Prostate gland (tissue), 2 donors: ENCODE data around the gene RANBP3.

Experiments
- POLR2AphosphoS5 ChIP-seq: sonication (generic); formaldehyde crosslinking; IDR thresholded peaks from one replicate; pipeline ENCODE4 v1.6.1; 2017; ENCODE audit warnings: antibody characterized with exemption
- TF ChIP-seq, protein P1 (sequence below), 4 experiments: fragments of 200-600 bp in 2 of 4; fragments of 450-650 bp in 2 of 4; sonication (generic) in 2 of 4; IDR thresholded peaks; 1 replicate in 3 of 4; 2 replicates in 1 of 4; pipeline ENCODE4 v1.5.1; 2016 to 2019; ENCODE audit warnings: antibody characterized with exemption in 4 of 4, mild to moderate bottlenecking in 2 of 4, moderate library complexity in 2 of 4

- TF ChIP-seq, protein P1, sequence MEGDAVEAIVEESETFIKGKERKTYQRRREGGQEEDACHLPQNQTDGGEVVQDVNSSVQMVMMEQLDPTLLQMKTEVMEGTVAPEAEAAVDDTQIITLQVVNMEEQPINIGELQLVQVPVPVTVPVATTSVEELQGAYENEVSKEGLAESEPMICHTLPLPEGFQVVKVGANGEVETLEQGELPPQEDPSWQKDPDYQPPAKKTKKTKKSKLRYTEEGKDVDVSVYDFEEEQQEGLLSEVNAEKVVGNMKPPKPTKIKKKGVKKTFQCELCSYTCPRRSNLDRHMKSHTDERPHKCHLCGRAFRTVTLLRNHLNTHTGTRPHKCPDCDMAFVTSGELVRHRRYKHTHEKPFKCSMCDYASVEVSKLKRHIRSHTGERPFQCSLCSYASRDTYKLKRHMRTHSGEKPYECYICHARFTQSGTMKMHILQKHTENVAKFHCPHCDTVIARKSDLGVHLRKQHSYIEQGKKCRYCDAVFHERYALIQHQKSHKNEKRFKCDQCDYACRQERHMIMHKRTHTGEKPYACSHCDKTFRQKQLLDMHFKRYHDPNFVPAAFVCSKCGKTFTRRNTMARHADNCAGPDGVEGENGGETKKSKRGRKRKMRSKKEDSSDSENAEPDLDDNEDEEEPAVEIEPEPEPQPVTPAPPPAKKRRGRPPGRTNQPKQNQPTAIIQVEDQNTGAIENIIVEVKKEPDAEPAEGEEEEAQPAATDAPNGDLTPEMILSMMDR (IDR thresholded peaks at IDR 0.05) = no peak
- TF ChIP-seq POLR2AphosphoS5 = no peak
Measured at GRCh38 chr19:6014551-6015135, 36.7 kb upstream of the RANBP3 start.
